Hematopoietic multipotent progenitor cell treated with erythropoietin and hydrocortisone succinate and interleukin-3 and kit ligand, for 15 days (in vitro differentiated cells): Measurements from ENCODE around the gene NFIC.
"Not testable (repeated sequence)": the region's sequence is repeated elsewhere in the genome, so short reads cannot be mapped to it uniquely, and the experiment has no call there.

Source experiments
- DNase-seq: peaks from one replicate; pipeline ENCODE4 v3.0.0-alpha.2; 2015; ENCODE audit warnings: low spot score

NFIC gene

DNA sequence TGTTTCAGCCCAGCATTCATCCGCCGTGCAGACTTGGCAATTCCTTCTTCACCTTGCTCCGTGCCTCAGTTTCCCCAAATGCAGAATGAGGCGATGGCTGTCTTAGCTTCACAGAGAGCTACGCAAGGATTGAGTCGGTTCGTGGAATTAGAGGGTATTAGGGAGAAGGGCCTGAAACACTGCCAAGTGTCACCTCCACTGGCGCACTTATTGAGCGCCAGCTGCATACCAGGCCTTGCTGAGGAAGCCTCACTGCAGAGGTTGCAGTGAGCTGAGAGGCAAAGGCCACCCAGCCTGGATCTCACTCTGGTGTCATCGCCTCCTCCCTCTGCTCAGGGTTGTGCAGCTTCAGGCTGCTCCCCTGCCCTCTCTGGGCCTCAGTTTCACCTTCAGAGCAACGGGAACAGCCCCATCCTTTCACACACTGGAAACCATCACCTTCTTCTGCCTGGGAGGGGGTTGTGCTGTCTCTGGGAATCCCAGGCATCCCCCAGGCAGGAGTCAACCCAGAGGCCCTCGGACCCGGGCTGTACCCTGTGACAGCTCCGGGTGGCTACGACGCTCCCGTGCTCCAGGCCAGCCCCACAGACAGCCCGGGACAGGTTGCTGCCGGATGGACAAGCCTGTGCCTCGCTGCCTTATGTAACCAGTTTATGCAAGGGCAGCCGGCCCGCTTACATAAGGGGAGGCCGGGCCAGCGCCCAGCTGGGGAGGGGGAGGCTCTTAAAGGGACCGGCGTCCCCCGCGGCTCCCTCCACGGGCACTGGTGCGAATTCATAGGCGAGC, 31.9 kb downstream of the NFIC start:
- DNase-seq = no peak

DNA sequence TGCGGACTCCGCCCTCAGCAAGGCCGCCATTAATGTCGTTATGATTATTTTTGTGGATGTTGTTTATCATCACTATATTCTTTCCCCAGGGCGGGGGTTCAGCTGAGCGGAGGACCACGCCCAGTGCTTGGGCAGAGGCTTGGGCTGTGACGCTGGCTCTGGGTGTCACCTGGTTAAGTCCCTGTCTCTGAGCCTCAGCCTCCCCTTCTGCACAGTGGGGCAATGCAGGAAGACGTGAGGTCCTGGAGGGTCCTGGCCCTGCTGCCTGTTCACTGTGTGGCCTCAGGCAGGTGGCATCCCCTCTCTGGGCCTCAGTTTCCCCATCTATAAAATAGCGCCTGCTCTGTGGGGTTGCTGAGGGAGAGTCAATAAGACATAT, 32.5 kb downstream of the NFIC start:
- DNase-seq = peak; percentile 10

DNA sequence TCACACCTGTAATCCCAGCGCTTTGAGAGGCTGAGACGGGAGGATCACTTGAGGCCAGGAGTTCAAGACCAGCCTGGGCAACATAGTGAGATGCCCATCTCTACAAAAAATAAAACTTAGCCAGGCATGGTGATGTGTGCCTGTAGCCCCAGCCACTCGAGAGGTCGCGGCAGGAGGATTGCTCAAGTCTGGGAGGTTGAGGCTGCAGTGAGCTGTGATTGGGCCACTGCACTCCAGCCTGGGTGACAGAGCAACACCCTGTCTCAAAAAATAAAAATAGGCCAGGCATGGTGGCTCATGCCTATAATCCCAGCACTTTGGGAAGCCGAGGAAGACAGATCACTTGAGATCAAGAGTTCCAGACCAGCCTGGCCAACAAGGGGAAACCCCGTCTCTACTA, 32.9 kb downstream of the NFIC start:
- not testable (repeated sequence) for DNase-seq

DNA sequence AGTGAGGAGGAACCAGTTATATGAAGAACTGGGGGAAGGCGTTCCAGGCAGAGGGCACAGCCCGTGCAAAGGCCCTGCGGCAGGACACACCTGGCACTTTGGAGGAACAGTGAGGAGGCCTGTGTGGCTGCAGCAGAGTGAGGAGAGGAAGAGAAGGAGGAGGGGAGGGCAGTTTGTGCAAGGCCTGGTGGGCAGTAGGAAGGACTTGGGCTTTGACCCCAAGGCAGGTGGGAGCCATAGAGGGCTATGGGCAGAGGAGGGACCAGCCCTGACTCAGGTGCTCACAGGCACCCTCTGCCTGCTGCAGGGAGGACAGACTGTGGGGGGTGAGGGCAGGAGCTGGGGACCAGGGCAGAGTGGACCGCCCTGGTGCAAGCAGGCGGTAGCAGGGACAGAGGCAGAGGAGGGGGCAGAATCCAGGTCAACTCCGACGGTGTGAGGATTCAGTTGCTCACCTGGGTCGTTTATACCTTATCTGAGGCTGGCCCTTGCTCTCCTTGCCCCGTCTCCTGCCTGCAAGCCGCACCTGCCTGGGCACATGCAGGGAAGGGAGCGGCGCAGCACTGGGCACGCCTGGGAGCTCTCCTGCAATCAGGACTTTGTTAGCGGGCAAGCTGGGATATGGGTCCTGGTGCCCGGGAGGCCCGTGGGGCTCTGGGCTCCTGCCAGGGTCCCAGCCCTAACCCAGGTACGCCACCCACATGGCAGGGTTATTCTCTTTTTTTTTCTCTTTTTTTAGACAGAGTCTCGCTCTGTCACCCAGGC, 34.8 kb downstream of the NFIC start:
- DNase-seq = no peak

DNA sequence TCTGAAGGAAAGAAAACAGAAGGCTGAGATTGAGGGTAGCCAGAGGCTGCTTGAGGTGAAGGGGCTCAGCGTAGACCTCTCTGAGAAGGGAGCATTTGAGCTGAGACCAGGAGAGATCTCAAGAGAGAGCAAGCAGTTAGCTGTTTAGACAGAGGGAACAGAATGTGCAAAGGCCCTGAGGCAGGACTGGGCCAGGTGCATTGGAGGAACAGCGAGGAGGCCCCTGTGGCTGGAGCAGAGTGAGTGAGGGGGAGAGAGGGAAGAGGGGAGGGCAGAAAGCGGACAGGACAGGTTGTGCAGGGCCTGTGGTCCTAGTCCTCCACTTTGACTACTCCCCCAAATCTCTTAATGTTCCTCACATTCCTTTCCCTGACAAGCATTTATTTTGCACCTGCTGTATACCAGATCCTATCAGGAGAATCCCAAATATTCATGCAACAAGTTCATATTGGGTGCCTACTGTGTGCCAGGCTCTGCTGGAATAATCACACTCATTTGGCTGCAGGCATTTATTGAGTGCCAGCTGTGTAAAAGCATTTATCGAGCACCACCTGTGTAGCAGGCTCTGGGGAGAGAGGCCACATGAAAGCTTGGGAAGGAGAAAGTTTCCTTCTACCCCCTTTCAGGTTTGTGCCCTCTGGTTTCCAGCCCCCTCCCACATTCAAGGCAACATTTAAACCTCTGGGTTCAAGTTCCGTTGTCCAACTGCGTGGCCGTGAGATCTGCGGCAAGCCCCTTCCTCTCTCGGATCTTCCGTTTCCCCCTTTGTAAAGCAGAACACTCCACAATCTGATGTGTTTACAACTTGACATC, 36.5 kb downstream of the NFIC start:
- DNase-seq = no peak

DNA sequence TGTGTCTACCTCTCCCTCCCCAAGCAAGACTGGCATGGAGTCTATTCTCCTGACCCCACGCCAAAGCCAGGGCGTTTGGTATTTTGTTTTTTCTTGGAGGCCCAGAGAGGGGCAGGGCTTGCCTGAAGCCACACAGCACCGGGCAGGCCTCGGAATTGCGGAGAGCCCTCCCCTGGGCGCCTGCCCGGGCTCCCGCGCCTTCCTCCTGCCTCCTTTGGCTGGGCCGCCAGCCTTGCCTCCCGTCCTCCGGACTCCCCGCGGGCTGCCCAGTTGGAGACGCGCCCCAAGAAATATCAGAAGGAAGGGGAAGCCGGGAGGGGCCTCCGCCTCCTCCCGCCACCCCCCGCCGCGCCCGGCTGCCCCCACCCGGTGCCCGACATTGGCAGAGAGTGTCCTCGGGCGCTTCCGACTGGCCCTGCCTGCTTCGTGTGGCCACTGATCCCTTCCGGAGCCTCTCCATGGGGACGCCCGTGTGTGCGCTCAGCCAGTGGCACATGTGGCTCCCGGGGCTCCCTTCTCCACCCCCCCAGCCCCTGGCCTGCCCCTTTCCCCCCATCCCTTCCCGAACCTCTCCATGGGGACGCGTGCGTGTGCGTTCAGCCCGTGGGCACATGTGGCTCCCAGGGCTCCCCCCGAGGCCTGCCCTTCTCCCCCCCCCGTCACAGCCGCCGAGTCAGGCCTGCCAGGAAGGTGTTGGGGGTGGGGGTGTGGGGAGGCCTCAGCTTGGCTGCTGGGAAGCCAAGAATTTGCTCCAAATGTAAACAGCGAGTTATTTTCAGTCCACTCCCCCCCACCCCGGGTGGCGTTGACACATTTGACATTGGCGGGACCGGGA, 37.3 kb downstream of the NFIC start:
- no peak for DNase-seq

DNA sequence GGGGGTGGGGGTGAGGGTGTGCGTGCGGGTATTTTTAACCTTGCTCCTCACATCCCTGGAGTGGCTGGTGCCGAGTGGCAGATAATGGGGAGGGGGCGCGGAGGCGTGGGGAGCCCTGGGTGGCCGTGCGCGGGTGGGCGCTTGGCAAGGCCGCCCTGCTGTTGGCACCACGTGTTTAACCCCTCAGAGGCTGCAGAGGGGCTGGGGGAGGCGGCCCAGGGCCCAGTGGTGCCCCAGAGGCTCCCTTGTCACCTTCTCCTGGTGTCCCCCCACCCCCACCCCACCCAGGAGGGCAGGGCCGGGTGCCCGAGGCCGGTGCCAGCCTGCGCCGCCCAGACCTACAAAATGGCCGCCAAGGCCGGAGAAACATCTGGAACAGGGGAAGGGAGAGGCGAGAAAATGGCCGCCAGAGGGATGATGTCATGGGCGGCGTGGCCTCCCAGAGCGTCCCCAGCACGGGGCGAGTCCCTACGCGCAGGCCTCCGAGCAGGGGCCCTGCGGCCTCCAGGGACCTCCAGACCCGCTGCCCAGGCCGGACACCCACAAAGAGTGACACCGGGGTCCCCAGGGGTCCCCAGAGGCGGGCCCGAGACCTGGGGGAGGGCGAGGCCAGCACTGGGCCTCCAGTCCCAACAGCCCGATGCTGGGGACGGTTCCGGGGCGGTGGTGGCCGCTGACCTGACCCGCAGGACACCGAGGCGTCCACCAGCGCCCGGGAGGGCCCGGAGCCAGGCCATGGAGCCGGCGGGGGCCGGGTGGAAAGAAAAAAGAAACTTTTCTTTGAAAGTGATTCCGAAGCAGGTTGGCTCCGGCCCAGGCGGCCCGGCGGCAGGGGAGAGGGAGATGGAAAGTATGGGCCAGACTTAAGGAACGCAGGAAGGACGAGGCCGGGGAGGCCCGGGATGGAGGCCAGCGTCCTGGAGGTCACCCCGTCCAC, 38.2 kb downstream of the NFIC start:
- DNase-seq = no peak

DNA sequence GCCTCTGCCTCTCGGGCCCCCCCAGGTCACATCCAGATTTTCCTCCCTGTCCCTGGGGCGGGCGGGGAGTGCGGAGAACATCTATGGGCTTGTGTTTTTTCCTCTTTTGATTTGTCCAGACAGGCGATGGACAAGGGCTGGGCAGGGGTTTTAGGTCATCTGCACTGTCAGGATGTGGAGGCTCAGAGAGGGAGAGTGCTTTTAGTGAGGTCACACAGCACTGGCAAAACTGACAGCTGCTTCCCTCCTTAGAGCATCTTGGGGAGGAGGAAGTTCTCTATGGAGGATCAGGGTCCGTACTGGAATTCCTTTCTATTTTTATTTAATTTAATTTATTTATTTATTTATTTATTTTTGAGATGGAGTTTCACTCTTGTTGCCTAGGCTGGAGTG, 38.9 kb downstream of the NFIC start:
- DNase-seq = no peak

DNA sequence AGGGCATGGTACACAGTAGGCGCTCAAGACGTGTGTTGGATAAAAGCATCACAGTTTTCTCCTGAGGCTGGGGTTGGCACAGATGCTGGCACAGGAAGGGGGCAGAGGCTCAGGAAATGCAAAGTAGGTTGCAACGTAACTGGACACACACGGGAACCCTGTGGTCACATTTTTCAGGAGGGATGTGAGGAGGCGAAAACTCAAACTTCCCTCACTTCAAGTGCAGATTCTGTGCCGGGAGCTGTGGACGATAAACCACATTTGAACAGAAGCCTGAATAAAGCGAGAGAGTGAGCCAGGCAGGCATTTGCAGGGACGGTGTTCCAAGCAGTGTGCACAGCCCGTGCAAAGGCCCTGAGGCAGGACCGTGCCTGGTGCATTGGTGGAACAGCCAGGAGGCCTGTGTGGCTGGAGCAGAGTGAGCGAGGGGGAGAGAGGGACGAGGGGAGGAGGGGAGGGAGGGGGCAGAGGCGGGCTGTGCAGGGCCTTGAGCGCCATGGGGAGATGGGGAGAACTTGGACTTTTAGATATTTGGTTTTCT, 40.3 kb downstream of the NFIC start:
- no peak for DNase-seq

DNA sequence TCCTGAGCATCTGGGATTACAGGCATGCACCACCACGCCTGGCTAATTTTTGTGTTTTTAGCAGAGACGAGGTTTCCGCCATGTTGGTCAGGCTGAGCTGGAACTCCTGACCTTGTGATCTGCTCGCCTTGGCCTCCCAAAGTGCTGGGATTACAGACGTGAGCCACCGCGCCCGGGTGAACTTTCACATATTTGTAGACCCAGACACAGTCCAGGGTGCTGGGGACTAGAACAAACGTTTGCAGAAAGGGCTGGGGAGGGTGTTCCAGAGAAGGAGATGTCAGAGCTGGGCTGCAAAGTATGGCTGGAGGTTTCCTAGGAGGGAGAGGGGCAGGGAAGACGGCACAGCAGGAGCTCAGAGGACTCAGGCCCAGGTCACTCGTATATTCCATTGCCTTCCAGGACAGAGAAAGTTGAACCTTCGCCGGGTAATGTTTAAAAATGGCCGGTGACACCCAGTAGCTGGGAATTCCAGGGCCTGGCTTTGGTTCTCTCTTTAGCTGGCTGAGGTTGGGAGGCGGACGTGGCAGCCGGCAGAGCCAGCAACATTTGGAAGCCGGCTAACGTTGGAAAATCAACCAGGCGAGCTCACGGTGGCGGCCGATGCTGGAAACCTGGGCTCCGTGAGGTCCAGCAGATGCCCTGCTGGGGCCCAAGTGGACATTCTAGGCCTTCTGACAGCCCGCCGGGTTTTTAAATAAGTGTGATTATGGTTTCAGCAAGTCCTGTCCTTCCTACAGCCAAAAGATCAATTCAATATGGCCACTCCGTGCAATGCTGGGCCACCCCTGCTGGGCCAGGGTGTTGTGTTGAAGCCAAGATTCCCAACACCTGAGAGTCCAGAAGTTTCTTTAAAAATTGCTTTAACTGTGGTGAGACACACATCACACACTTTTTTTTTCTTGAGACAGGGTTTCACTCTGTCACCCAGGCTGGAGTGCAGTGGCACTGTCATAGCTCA, 41.5 kb downstream of the NFIC start:
- no peak for DNase-seq

DNA sequence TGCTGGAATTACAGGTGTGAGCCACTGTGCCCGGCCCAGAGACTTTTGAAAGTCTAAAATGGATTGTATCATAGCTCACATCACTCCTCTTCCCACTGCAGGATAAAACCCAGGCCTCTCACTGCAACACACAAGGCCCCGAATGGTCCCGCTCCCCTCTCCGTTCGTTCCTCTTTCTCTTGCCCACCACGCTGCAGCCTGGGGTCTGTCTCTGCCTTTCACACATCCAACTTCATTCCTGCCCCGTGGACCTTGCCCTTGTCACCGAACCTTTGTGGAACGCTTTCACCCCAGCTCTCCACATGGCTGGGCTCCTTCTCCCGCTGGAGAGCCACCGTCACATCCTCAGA, 42.6 kb downstream of the NFIC start:
- DNase-seq = no peak

DNA sequence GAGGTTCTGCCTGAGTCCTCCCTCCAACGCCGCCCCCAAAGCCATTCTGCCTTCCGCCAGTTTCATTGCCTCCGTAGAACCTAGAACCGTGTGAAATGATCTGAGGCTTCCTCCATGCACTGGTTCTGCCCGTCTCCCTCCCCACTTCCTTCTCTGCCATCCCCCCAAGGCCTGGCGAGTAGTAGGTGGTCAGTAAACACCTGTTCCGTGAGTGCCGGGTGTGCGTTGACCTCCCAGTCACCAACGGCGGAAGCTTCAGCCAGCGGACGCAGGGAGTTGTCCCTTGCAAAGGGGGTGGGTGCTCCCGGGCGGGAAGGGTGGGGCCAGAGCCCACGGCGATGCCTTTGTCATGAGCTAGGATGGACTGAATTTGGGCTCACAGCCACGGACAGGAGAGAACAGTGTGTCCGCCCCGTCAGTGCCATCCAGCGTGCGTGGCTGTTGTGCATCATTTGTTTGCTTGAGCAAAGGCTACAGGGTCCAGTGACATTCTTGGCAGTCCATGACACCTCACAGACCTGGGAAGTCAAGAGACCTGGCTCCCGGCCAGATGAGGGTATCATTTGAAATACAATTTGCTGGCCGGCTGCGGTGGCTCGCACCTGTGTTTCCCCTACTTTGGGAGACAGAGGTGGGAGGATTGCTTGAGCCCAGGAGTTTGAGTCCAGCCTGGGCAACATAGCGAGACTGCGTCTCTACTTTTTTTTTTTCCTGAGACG, 43.1 kb downstream of the NFIC start:
- DNase-seq = no peak

DNA sequence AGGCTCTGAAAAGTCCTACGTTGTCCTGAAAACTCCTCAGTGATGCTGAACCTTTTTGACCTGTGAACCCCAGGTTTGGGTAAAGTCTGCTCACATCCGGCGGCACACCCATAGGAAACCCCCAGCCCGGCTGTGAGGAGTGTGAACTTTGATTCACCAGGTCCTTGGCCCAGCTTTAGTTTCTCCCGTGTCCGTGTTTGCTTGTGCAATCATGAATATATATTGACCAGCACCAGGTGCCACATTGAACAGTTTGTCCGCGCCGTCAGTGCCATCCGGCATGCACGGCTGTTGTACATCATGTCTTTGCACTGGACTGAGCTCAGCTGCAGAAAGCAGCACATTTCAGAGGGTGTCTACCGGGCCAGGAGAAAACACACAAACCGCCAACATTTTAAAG, 45.3 kb downstream of the NFIC start:
- no peak for DNase-seq

DNA sequence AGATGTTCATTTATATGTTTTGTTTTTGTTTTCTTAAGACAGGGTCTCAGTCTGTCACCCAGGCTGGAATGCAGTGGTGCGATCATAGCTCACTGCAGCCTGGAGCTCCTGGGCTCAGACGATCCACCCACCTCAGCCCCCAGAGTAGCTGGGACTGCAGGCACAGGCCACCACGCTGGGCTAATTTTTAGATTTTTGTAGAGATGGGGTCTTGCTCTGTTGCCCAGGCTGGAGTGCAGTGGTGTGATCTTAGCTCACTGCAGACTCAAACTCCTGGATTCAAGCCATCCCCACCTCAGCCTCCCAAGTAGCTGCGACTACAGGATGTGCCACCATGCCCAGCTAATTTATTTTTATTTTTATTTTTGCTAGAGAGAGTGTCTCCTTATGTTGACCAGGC, 45.7 kb downstream of the NFIC start:
- no peak for DNase-seq

DNA sequence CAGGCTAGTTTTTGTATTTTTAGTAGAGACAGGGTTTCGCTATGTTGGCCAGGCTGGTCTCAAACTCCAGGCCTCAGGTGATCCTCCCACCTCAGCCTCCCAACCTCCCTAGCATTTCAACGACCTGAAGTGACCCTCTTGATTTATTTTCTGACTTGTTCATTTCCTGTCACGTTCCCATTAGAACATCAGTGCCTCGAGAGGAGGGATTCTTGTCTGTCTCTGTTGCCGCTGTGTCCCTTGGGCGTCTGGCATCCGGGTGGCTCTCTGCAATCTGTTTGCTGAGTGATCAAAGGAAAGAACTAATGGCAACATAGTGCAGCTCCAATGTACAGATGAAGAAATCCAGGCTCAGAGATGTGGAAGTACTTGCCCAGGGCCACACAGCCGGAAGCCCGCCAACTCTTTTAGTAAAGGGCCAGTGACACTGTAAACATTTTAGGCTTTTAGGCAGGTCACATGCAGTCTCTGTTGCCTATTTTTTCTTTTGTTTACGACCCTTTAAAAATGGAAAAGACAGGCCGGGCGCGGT, 47.5 kb downstream of the NFIC start:
- no peak for DNase-seq

DNA sequence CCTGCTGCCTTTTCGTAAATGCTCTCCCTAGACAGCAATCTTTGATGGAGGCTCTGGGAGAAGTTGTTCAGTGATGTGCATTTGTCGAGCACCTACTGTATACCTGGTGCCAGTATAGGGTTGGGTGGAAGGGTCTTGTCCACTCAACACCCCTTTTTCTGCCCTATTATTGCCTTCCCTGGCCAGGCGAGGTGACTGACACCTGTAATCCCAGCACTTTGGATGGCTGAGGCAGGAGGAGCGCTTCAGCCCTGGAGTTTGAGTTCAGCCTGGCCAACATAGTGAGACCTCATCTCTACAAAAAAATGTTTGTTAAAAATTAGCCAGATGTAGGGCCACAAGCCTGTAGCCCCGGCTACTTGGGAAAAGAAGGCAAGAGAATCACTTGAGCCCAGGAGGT, 49.3 kb downstream of the NFIC start:
- no peak for DNase-seq

DNA sequence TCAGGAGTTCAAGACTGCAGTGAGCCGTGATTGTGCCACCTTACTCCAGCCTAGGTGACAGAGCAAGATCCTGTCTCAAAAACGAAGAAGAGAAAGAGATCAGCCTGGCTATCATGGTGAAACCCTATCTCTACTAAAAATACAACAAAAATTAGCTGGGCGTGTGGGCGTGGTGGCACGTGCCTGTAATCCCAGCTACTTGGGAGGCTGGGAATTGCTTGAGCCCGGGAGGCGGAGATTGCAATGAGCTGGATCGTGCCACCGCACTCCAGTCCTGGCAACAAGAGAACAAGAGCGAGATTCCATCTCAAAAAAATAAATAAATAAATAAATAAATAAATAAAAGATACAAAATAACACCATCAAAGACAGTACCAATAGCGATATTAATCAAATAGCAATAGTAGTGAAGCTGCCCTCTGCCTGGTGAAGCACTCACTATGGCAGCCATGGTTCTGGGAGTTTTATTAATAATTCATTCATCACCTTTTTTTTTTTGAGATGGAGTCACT, 53.9 kb downstream of the NFIC start:
- no peak for DNase-seq

DNA sequence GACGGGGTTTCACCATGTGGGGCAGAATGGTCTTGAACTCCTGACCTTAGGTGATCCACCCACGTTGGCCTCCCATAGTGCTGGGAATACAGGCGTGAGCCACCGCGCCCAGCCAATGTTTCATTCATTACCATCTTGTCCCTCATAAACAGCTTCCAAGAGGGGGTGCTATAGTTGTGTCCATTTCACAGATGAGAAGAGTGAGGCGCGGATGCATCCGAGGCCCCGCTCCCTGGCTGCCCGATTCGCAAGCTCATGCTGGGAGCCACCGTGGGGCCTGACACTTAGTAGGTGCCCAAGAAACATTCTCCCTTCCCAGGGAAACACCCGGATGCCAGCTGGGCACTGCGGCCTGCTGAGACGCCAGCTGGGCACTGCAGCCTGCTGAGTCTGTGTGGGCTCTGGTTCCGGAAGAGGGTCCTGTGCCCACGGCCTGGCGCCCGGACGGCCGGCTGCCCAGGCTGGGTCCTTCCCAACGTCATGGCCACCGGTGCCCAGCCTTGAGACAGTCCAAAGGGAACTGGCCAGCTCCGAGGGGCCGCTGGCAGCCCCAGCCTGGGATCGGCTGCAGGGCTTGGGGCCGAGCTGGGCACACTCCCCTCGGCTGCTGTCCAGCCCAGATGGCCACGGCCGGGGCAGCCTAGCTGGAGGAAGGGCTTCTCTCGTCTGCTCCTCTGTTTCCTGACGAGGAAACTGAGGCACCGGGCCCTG, 54.7 kb downstream of the NFIC start:
- DNase-seq = no peak
